ENCODE measurements around the gene TLE7. TPM values are rescaled to one million over a fixed set of nuclear protein-coding genes. Genes with fewer than 3 reads are reported as not detected.

Gene TLE7
- total and polyA plus RNA-seq, 2 of the 4 experiments (the other 2 are of a cell fraction), result not detected

GRCh38 chr16:71402007-71402406 is 39.8 kb downstream of the TLE7 start:
- no peak overlapping the region for H3K23ac ChIP-seq (ENCODE audit: low read depth, low read length)
- dilution Hi-C loops (cut with HindIII; ENCODE audit: low sequenced_read_pairs, unreplicated experiment), result no loop called here
- H2BK15ac ChIP-seq (ENCODE audit: low read depth, low read length), result no peak overlapping the region
- no peak overlapping the region for H3K9ac ChIP-seq (ENCODE audit: low read depth, low read length)
- no peak for ATAC-seq (ENCODE audit: low read depth)
- no peak overlapping the region for H2BK20ac ChIP-seq (ENCODE audit: low read depth, low read length)
- no peak overlapping the region for H2BK120ac ChIP-seq (ENCODE audit: low read depth, low read length)
- H3K9me3 ChIP-seq (ENCODE audit: control insufficient read depth, insufficient read depth, low read length), result no peaks in the 10 kb centered on the region
- BruUV-seq (replicated peaks), result no TSS peak
- H3K4ac ChIP-seq (ENCODE audit: low read depth, low read length), result no peak overlapping the region
- no peak overlapping the region for H3K56ac ChIP-seq (ENCODE audit: extremely low read depth, insufficient read depth, low read length)
- no peaks in the 10 kb centered on the region for H3K36me3 ChIP-seq (ENCODE audit: control insufficient read depth, insufficient read depth, low read length)
- H4K8ac ChIP-seq (ENCODE audit: low read depth in 2 of 2, low read length in 2 of 2), result no peak overlapping the region
- H3K4me2 ChIP-seq (ENCODE audit: low read depth, low read length), result no peak overlapping the region
- in situ Hi-C loops (cut with MboI; ENCODE audit: low sequenced_read_pairs), result no loop called here
- WGBS, 2 experiments (ENCODE audit: extremely low coverage in 2 of 2, insufficient read length in 1 of 2), result 26% methylated on average over 2 of the region's 6 CpGs; no CpG with 5 or more reads in 1 of the 2 experiments
- no peak overlapping the region for H2AK9ac ChIP-seq (replicated peaks; ENCODE audit: low read depth, low read length, poor library complexity)
- H3K27me3 ChIP-seq (ENCODE audit: control insufficient read depth, insufficient read depth, low read length), result peaks cover 4% of the 10 kb centered on the region; the same call in 1 of the 2 replicates
- H3K79me1 ChIP-seq (ENCODE audit: low read depth in 1 of 2, low read length in 2 of 2), result no peaks in the 10 kb centered on the region
- DNase-seq, result no peak
- no peak overlapping the region for H2AK5ac ChIP-seq (ENCODE audit: low read depth, low read length)
- CTCF ChIA-PET, result interaction anchor here (0.6 kb wide), 2 partner anchors 95 to 97 kb away, joined by 3 to 8 read pairs; no protein-coding TSS in a partner anchor
- H2AFZ ChIP-seq (replicated peaks; ENCODE audit: low read length, poor library complexity), result no peak overlapping the region
- no peaks in the 10 kb centered on the region for H4K20me1 ChIP-seq (ENCODE audit: insufficient read depth, low read length)
- no peak overlapping the region for H3K27ac ChIP-seq (ENCODE audit: insufficient read depth, low read length)
- POLR2A ChIA-PET (ENCODE audit: unreplicated experiment), result no interaction called here
- intact Hi-C loops (cut with micrococcal nuclease), result no loop called here
- no peak overlapping the region for H4K5ac ChIP-seq (ENCODE audit: low read depth, low read length)
- no peak overlapping the region for H2BK5ac ChIP-seq (ENCODE audit: low read depth, low read length, poor library complexity, severe bottlenecking)
- H3K18ac ChIP-seq (ENCODE audit: low read depth, low read length), result no peak overlapping the region
- TF ChIP-seq RFX5 (IDR thresholded peaks at IDR 0.05; ENCODE audit: low read depth, low read length), result no peak
- TF ChIP-seq MAFK (IDR thresholded peaks at IDR 0.05; ENCODE audit: low read depth, low read length), result no peak
- TF ChIP-seq POLR2A (IDR thresholded peaks at IDR 0.05; ENCODE audit: low read depth, low read length), result no peak
- no peak overlapping the region for H4K91ac ChIP-seq (ENCODE audit: insufficient read depth, low read depth, low read length)
- H3K9me1 ChIP-seq (ENCODE audit: insufficient read depth, low read length), result no peaks in the 10 kb centered on the region
- no peak overlapping the region for H3K14ac ChIP-seq (replicated peaks; ENCODE audit: low read depth, low read length)
- H3K4me3 ChIP-seq (ENCODE audit: insufficient read depth, low read depth, low read length), result no peak overlapping the region
- no peaks in the 10 kb centered on the region for H3K4me1 ChIP-seq (ENCODE audit: control insufficient read depth, insufficient read depth, low read length)
